Brain microvascular endothelial cell (primary cell): ENCODE measurements around the gene ALPI.

ENCODE experiments used
- DNase-seq: peaks from one replicate; pipeline ENCODE4 v3.0.0-alpha.2; 2020
- H3K27ac ChIP-seq: fragments of 250-450 bp; sonication (Bioruptor Pico); 2 replicates; pipeline ENCODE4 v1.5.1; 2020; ENCODE audit warnings: mild to moderate bottlenecking, moderate library complexity
- H3K27me3 ChIP-seq: fragments of 250-450 bp; sonication (Bioruptor Pico); replicated peaks from 2 replicates; pipeline ENCODE4 v1.5.1; 2020; ENCODE audit warnings: mild to moderate bottlenecking
- H3K36me3 ChIP-seq: fragments of 250-450 bp; sonication (Bioruptor Pico); replicated peaks from 2 replicates; pipeline ENCODE4 v1.5.1; 2020; ENCODE audit warnings: mild to moderate bottlenecking
- H3K4me3 ChIP-seq: 2 replicates; pipeline ENCODE4 v1.5.1; 2011; ENCODE audit warnings: low read depth, mild to moderate bottlenecking, control low read depth, low read length, moderate library complexity
- in situ Hi-C: cut with HindIII; loops from 2 replicates; pipeline ENCODE4 v1.10.0; 2017; ENCODE audit warnings: low sequenced_read_pairs, low pct_ligation_motif_present
- TF ChIP-seq, protein P1 (sequence below): IDR thresholded peaks from 2 replicates; pipeline ENCODE4 v1.5.1; 2011; ENCODE audit warnings: low read depth, mild to moderate bottlenecking, moderate library complexity, low read length, control low read depth, inconsistent platforms; ENCODE audit errors: missing control alignments

ALPI gene

DNA sequence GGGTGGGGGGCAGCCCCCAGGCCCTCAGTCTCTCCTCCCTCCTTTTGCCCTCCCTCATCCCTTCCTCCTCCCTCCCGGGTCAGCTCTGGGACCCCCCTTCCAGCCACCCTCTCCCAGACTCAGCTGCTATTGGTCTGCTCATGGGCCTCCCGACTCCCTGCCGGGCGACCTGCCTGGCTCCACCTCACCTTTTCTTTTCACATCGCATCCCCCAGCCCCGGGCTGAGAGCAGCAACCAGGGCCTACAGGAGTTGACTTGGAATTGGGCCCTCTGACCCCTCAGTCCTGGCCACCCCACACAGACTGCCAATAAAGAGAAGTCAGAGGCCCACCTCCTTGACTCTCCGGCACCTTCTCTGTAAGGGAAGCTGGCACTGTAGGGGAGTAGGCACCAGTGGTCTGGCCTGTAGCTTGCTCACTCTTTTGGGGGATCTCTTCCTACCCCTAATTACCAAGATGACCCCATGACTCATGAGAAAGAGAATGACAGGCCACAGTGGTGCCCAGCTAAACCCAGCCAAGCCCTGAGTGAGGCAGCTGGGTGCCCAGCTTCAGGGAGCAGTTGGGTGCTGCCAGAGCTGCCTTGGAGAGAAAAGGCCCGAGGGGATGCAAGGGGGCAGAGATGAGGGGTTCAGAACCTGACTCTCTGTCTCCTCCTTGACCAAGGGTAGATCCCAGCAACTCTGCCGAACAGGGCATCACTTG lies 33.7 kb downstream of the ALPI start:
- H3K27ac ChIP-seq: no peak overlapping the region
- peaks cover 51% of the 10 kb centered on the region for H3K27me3 ChIP-seq
- no peak for DNase-seq
- TF ChIP-seq, protein P1, sequence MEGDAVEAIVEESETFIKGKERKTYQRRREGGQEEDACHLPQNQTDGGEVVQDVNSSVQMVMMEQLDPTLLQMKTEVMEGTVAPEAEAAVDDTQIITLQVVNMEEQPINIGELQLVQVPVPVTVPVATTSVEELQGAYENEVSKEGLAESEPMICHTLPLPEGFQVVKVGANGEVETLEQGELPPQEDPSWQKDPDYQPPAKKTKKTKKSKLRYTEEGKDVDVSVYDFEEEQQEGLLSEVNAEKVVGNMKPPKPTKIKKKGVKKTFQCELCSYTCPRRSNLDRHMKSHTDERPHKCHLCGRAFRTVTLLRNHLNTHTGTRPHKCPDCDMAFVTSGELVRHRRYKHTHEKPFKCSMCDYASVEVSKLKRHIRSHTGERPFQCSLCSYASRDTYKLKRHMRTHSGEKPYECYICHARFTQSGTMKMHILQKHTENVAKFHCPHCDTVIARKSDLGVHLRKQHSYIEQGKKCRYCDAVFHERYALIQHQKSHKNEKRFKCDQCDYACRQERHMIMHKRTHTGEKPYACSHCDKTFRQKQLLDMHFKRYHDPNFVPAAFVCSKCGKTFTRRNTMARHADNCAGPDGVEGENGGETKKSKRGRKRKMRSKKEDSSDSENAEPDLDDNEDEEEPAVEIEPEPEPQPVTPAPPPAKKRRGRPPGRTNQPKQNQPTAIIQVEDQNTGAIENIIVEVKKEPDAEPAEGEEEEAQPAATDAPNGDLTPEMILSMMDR: no peak
- in situ Hi-C loops: no loop called here
- H3K4me3 ChIP-seq: no peak overlapping the region
- no peaks in the 10 kb centered on the region for H3K36me3 ChIP-seq

DNA sequence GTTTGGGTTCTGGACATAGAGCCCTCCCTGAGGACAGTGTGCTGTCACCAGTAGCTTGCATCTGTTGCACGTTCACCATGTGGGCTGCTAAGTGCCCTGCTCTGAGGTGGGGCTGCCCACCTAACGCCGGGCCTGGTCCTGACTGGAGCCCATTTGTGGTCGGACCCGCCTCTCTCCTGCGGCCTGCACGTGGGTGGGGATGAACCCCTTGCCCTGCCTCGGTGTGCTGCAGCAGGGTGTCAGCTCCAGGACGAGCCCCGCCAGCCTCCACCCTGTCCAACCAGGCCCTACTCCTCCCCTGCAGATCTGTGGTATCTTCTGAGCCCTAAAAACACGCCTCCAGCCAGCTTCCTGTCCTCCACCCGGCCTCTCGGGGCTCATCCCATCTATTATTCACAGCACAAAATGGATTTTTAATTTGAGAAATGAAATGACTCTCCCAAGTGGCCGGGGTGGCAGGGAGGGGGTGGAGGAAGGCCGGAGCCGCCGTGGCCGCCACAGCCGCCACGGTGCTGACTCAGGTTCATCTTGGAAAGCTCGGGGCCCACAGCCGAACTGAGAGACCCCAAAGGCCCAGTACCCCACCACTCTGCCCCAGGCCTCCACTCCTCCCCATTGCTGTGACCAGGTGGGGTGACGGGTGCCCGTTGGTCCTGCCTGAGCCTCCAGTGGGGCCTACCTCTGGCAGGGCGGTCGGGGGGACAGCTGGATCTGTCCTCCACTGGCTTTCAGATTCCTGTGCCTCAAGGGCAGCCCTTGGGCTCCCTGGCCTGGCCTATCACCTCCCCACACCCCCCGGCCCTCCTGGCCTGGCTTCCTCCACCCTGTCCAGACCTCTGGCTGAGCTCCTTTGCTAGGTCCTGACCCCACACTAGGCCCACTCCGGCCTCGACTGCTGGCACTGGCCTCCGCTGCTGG lies 34.5 kb downstream of the ALPI start:
- Histone ChIP-seq H3K27ac (no peak overlapping the region), H3K27me3 (peaks cover 43% of the 10 kb centered on the region), H3K36me3 (no peaks in the 10 kb centered on the region), H3K4me3 (no peak overlapping the region)
- TF ChIP-seq, protein P1: no peak
- no peak for DNase-seq
- in situ Hi-C loops: no loop called here

DNA sequence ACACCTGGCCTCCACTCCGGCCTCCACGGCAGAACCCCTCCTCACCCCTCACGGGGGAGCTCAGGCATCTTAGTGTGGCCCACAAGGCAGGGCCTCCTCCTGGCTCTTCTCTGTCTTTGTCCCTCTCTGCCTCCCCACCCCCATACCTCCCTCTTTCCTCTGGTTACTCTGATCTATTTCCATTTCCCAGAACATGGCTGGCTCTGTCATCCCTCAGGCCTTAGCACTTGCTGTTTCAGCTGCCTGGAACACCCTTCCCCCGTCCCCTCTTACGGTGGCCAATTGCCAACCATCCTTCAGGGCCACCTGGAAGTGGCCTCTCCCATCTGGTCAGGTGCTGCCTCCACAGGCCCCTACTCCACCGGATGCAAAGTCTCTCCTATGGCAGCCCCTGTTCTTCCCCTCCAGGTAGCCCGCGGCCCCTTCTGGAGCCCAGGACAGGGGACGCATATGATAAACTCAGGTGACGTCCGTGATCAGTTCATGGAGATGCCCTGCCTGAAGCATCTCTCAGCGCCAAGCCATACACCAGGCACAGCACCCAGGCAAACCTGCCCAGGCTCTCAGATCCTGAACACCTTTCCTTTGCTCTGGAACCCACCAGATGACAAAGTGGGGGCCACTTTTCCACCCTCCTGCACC lies 35.3 kb downstream of the ALPI start:
- Histone ChIP-seq H3K27me3 (peaks cover 35% of the 10 kb centered on the region), H3K36me3 (no peaks in the 10 kb centered on the region), H3K27ac (no peak overlapping the region), H3K4me3 (no peak overlapping the region)
- in situ Hi-C loops: no loop called here
- no peak for DNase-seq
- TF ChIP-seq, protein P1: no peak

DNA sequence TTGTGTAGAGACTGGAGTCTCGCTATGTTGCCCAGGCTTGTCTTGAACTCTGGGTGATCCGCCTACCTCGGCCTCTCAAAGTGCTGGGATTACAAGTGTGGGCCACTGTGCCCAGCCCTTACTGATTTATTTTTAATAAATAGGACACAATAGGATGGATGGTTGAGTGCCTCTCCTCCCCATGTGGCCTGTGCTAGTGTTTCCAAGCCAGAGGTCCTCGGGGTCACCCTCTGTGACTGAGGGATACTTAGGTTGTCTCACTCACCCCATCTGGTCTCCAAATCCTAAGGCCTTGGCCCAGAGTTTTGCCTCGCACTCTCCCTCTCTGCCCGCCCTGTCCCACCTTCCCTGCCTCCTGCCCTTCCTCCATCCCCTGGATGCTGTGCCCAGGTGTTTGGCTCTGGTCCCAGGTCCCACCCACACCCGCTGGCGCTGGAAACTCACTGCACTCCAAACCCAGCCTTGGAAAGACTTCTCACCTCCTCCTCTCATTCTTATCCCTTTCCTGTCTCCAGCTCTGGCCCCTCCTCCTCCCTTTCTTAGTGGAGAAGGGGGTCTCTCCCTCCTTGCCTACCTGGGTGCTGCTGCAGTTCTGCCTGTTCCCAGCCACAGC lies 36.4 kb downstream of the ALPI start:
- DNase-seq: no peak
- TF ChIP-seq, protein P1: no peak
- Histone ChIP-seq H3K4me3 (no peak overlapping the region), H3K27ac (no peak overlapping the region), H3K27me3 (peaks cover 24% of the 10 kb centered on the region), H3K36me3 (no peaks in the 10 kb centered on the region)
- in situ Hi-C loops: no loop called here

DNA sequence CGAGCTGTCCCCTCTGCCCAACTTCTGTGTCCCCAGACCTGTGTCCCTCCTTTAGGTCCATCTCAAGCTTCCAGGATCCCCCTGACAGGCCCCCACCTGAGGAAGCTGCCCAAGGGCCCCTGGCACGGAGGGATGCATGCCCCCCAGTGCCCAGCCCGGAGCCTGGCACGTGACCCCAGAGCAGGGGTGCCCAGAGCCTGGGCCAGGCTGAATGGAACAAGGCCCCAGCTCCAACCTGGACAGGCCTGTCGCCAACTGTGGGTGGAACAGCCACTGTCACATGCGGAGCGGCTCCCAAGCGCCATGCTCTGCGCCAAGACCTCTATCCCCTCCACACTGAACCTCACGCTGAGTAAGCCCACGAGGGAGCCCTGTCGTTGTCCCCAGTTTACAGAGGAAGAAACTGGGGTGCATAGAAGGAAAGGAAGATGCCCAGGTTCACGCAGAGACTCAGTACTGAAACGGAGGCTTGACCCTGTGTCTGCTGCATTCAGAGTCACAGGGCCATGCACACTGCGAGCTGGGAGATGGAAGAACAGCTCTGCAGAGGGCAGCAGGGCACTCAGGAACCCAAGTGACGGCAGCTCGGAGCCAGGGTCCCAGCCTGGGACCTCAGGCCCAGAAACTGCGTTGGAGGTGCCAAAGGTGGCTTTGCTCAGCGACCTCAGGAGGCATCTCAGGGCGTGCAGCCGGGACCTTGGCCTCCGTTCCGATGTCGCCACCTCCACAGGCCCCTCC lies 37.2 kb downstream of the ALPI start:
- in situ Hi-C loops: no loop called here
- Histone ChIP-seq H3K27ac (no peak overlapping the region), H3K36me3 (no peaks in the 10 kb centered on the region), H3K27me3 (peaks cover 17% of the 10 kb centered on the region), H3K4me3 (no peak overlapping the region)
- TF ChIP-seq, protein P1: no peak
- no peak for DNase-seq
